Measurements from ENCODE around the gene TNRC18. TPM values are rescaled to one million over a fixed set of nuclear protein-coding genes. Genes with fewer than 3 reads are reported as not detected.

TNRC18 gene
- total RNA-seq, 2 donors from 2014 or later: 32.0 to 53.6 TPM

GRCh38 chr7:5381071-5381772 is 42.4 kb downstream of the TNRC18 start:
- no peak overlapping the region for H3K4me3 ChIP-seq
- H3K27me3 ChIP-seq: no peaks in the 10 kb centered on the region
- H3K9me3 ChIP-seq: no peaks in the 10 kb centered on the region
- peaks cover 20% of the 10 kb centered on the region for H3K36me3 ChIP-seq
- no peak for TF ChIP-seq CTCF (IDR thresholded peaks at IDR 0.05)
- peaks cover 0 to 55% of the 10 kb centered on the region in 2 donors for H3K4me1 ChIP-seq
- no peak overlapping the region for H3K27ac ChIP-seq
- DNase-seq (ENCODE audit: low spot score): no peak

GRCh38 chr7:5380350-5381070 is 43.1 kb downstream of the TNRC18 start:
- no peaks in the 10 kb centered on the region for H3K27me3 ChIP-seq
- no peaks in the 10 kb centered on the region for H3K9me3 ChIP-seq
- DNase-seq (ENCODE audit: low spot score): no peak
- no peak overlapping the region for H3K27ac ChIP-seq
- H3K4me1 ChIP-seq: peaks cover 0 to 55% of the 10 kb centered on the region in 2 donors
- H3K4me3 ChIP-seq: no peak overlapping the region
- no peak for TF ChIP-seq CTCF (IDR thresholded peaks at IDR 0.05)
- peaks cover 23% of the 10 kb centered on the region for H3K36me3 ChIP-seq

GRCh38 chr7:5379546-5379945 is 44.1 kb downstream of the TNRC18 start:
- H3K36me3 ChIP-seq: peaks cover 33% of the 10 kb centered on the region
- H3K27me3 ChIP-seq: no peaks in the 10 kb centered on the region
- no peak overlapping the region for H3K27ac ChIP-seq
- no peak for TF ChIP-seq CTCF (IDR thresholded peaks at IDR 0.05)
- no peaks in the 10 kb centered on the region for H3K9me3 ChIP-seq
- H3K4me1 ChIP-seq: peaks cover 0 to 51% of the 10 kb centered on the region in 2 donors
- no peak overlapping the region for H3K4me3 ChIP-seq
- no peak for DNase-seq (ENCODE audit: low spot score)

GRCh38 chr7:5377816-5378215 is 45.8 kb downstream of the TNRC18 start:
- no peak for DNase-seq (ENCODE audit: low spot score)
- no peak overlapping the region for H3K27ac ChIP-seq

GRCh38 chr7:5377279-5377678 is 46.4 kb downstream of the TNRC18 start:
- no peaks in the 10 kb centered on the region for H3K27me3 ChIP-seq
- no peak overlapping the region for H3K4me3 ChIP-seq
- DNase-seq (ENCODE audit: low spot score): no peak
- H3K36me3 ChIP-seq: peaks cover 50% of the 10 kb centered on the region
- no peaks in the 10 kb centered on the region for H3K9me3 ChIP-seq
- TF ChIP-seq CTCF (IDR thresholded peaks at IDR 0.05): no peak
- no peak overlapping the region for H3K27ac ChIP-seq
- peaks cover 0 to 28% of the 10 kb centered on the region in 2 donors for H3K4me1 ChIP-seq

More at GRCh38 chr7:5377816-5378215, 45.8 kb downstream of the TNRC18 start:
- peaks cover 0 to 33% of the 10 kb centered on the region in 2 donors for H3K4me1 ChIP-seq
- H3K9me3 ChIP-seq: no peaks in the 10 kb centered on the region
- no peak overlapping the region for H3K4me3 ChIP-seq
- TF ChIP-seq CTCF (IDR thresholded peaks at IDR 0.05): no peak
- no peaks in the 10 kb centered on the region for H3K27me3 ChIP-seq
- peaks cover 46% of the 10 kb centered on the region for H3K36me3 ChIP-seq
